Gastrocnemius medialis (tissue), 4 donors: ENCODE results near the gene KIAA0408. TPM values are rescaled to one million over a fixed set of nuclear protein-coding genes. Genes with fewer than 3 reads are reported as not detected.

Experiments
- ATAC-seq, 2 donors: fragments of 150-250 bp; one replicate each; pipeline ENCODE4 v1.9.1; 2016
- DNase-seq, 2 donors: peaks; one replicate each; pipeline ENCODE4 v3.0.0-alpha.2; 2019
- H3K27ac ChIP-seq, 4 donors: fragments of 200-600 bp; sonication (generic); 1 replicate in 1 of 4; 2 replicates in 3 of 4; pipeline ENCODE4 v1.5.1; 2016 to 2018; ENCODE audit warnings: mild to moderate bottlenecking in 2 of 4, moderate library complexity in 1 of 4
- H3K27me3 ChIP-seq, 3 donors: fragments of 200-600 bp; sonication (generic) in 2 of 3; 1 replicate in 1 of 3; 2 replicates in 2 of 3; pipeline versions ENCODE4 v1.5.1 to v1.6.0; 2016 to 2019; ENCODE audit warnings: mild to moderate bottlenecking in 1 of 3, moderate library complexity in 1 of 3
- H3K36me3 ChIP-seq, 2 donors: fragments of 200-600 bp; sonication (generic) in 1 of 2; one replicate each; pipeline ENCODE4 v1.5.1; 2017 to 2018
- H3K4me1 ChIP-seq, 2 donors: fragments of 200-600 bp; sonication (generic) in 1 of 2; one replicate each; pipeline ENCODE4 v1.5.1; 2016 to 2017; ENCODE audit warnings: mild to moderate bottlenecking in 2 of 2
- H3K4me3 ChIP-seq, 4 donors: fragments of 200-600 bp; sonication (generic) in 3 of 4; 1 replicate in 1 of 4; 2 replicates in 3 of 4; pipeline ENCODE4 v1.5.1; 2016 to 2019; ENCODE audit warnings: mild to moderate bottlenecking in 2 of 4
- H3K9me3 ChIP-seq, 3 donors: fragments of 200-600 bp; sonication (generic) in 2 of 3; 1 replicate in 1 of 3; 2 replicates in 2 of 3; pipeline ENCODE4 v1.5.1; 2016 to 2019
- CTCF ChIP-seq, 5 experiments: fragments of 450-650 bp in 3 of 5; fragments of 200-600 bp in 2 of 5; sonication (generic) in 2 of 5; IDR thresholded peaks in 4 of 5; conservative IDR thresholded peaks in 1 of 5; 1 replicate in 4 of 5; 2 replicates in 1 of 5; pipeline ENCODE4 v1.5.1; 2016 to 2019; ENCODE audit warnings: antibody characterized with exemption in 5 of 5, mild to moderate bottlenecking in 3 of 5, moderate library complexity in 3 of 5
- POLR2A ChIP-seq, 2 donors: fragments of 450-650 bp; IDR thresholded peaks; one replicate each; pipeline ENCODE4 v1.6.1; 2017; ENCODE audit warnings: antibody characterized with exemption in 2 of 2, mild to moderate bottlenecking in 2 of 2, moderate library complexity in 2 of 2
- in situ Hi-C, 4 donors: fragments of 200-750 bp; cut with MboI; loops; one replicate each; pipeline versions ENCODE4 v1.15.0 to v1.8.0; 2017; ENCODE audit warnings: low sequenced_read_pairs in 4 of 4
- intact Hi-C: fragments of 100-400 bp; cut with DNase I; formaldehyde crosslinking; loops from one replicate; pipeline ENCODE4 v1.15.1; 2023; ENCODE audit warnings: low total_unique reads
- total RNA-seq, 4 donors: library from RNA; depleted of rRNA; stranded (reverse); fragments of >200 nt; gene quantifications; one replicate each; pipeline versions ENCODE4 v1.1.0 to v1.2.3, GENCODE V29; 2016

KIAA0408 gene
- total RNA-seq, 4 donors from 2014 or later = 34.0 to 57.4 (median 44.8) TPM

GRCh38 chr6:127458222-127458621 lies 967 bp downstream of the KIAA0408 start:
- DNase-seq = no peak
- intact Hi-C loops = loop anchor here (2.0 to 5.0 kb wide), 2 partner anchors 59 to 191 kb away; partner anchors contain the start of genes MTCL3 and RNF146
- Histone ChIP-seq H3K27me3 (no peaks in the 10 kb centered on the region), H3K36me3 (no peaks in the 10 kb centered on the region), H3K27ac (peak overlapping the region; percentile 88 to 94 (median 91)), H3K9me3 (no peaks in the 10 kb centered on the region), H3K4me1 (peaks cover 55 to 75% of the 10 kb centered on the region in 2 donors), H3K4me3 (peak overlapping the region; percentile 48 to 76 (median 61))
- ATAC-seq = no peak
- in situ Hi-C loops = loop anchor here in 1 of 4 donors (25.0 kb wide), 1 partner anchor 271 kb away; no protein-coding TSS in a partner anchor
- no peak for TF ChIP-seq CTCF (IDR thresholded peaks at IDR 0.05 in 4 of 5, conservative IDR thresholded peaks at IDR 0.05 in 1 of 5)
- no peak for TF ChIP-seq POLR2A (IDR thresholded peaks at IDR 0.05)

GRCh38 chr6:127457456-127458064 lies 1.6 kb downstream of the KIAA0408 start:
- Histone ChIP-seq H3K36me3 (no peaks in the 10 kb centered on the region), H3K27ac (peak overlapping the region; percentile 88 to 94 (median 91)), H3K27me3 (no peaks in the 10 kb centered on the region), H3K9me3 (no peaks in the 10 kb centered on the region), H3K4me1 (peaks cover 55 to 75% of the 10 kb centered on the region in 2 donors), H3K4me3 (peak overlapping the region; percentile 48 to 76 (median 61))
- peak in 1 of 2 donors; percentile 34 for TF ChIP-seq POLR2A (IDR thresholded peaks at IDR 0.05)
- no peak for TF ChIP-seq CTCF (IDR thresholded peaks at IDR 0.05 in 4 of 5, conservative IDR thresholded peaks at IDR 0.05 in 1 of 5)
- ATAC-seq (peak; percentile 31 to 37), DNase-seq (peak in 1 of 2 donors; percentile 10)
- in situ Hi-C loops = loop anchor here in 1 of 4 donors (25.0 kb wide), 1 partner anchor 270 kb away; no protein-coding TSS in a partner anchor
- intact Hi-C loops = loop anchor here (2.0 to 5.0 kb wide), 3 partner anchors 60 to 191 kb away; partner anchors contain the start of genes ECHDC1, MTCL3 and RNF146

- in situ Hi-C loops = loop anchor here in 1 of 4 donors (25.0 kb wide), 1 partner anchor 269 kb away; no protein-coding TSS in a partner anchor
- Histone ChIP-seq H3K9me3 (no peaks in the 10 kb centered on the region), H3K27ac (peak overlapping the region; percentile 88 to 94 (median 91)), H3K36me3 (no peaks in the 10 kb centered on the region), H3K4me3 (peak overlapping the region; percentile 48 to 76 (median 61)), H3K27me3 (no peaks in the 10 kb centered on the region), H3K4me1 (peaks cover 48 to 69% of the 10 kb centered on the region in 2 donors)
- DNase-seq (no peak), ATAC-seq (no peak)
- TF ChIP-seq CTCF (IDR thresholded peaks at IDR 0.05 in 4 of 5, conservative IDR thresholded peaks at IDR 0.05 in 1 of 5) (no peak), POLR2A (IDR thresholded peaks at IDR 0.05) (no peak)
- intact Hi-C loops = loop anchor here (2.0 to 5.0 kb wide), 2 partner anchors 61 to 114 kb away; partner anchors contain the start of genes ECHDC1 and MTCL3
Measured at GRCh38 chr6:127456465-127456864, 2.7 kb downstream of the KIAA0408 start.

GRCh38 chr6:127453845-127454619 lies 5.2 kb downstream of the KIAA0408 start:
- peak overlapping the region in 1 of 4 donors; percentile 19 for H3K4me3 ChIP-seq
- intact Hi-C loops (no loop called here), in situ Hi-C loops (loop anchor here in 1 of 4 donors (25.0 kb wide), 1 partner anchor 267 kb away; no protein-coding TSS in a partner anchor)
- no peak for DNase-seq
- H3K36me3 ChIP-seq = peaks cover 0 to 11% of the 10 kb centered on the region in 2 donors
- no peaks in the 10 kb centered on the region for H3K9me3 ChIP-seq
- no peak for ATAC-seq
- peaks cover 46 to 48% of the 10 kb centered on the region in 2 donors for H3K4me1 ChIP-seq
- H3K27ac ChIP-seq = peak overlapping the region in 3 of 4 donors; percentile 88 to 94 (median 91)
- H3K27me3 ChIP-seq = no peaks in the 10 kb centered on the region
- TF ChIP-seq POLR2A (IDR thresholded peaks at IDR 0.05) = no peak
- TF ChIP-seq CTCF (IDR thresholded peaks at IDR 0.05 in 4 of 5, conservative IDR thresholded peaks at IDR 0.05 in 1 of 5) = no peak
